GM21390 (cell line): ENCODE results near the gene TRAPPC8.
"Not testable (repeated sequence)": the region's sequence is repeated elsewhere in the genome, so short reads cannot be mapped to it uniquely, and the experiment has no call there.

Experiments used
- ATAC-seq: cut with Tn5 transposase; IDR thresholded peaks from one replicate; pipeline ENCODE4 v1.9.1; 2021; ENCODE audit not compliant: unreplicated experiment

TRAPPC8 gene

DNA sequence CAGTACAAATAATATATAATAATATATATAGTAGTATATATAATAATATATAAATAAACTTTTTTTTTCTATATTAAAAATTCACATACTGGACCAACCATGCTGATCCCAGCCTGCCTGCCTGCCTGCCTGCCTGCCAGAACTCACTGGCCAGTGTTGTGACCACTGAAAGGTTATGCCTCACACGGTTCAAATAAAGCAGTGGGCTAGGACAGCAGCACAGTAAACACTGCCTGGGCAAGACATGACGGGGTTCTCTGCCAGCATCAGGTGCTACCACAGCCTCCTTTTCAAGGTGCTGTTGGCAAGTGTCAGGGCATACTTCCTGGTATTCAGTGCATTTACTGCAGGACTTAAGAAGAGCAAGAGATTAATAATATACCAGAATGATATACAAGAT is 67.6 kb downstream of the TRAPPC8 start:
- ATAC-seq = no peak

DNA sequence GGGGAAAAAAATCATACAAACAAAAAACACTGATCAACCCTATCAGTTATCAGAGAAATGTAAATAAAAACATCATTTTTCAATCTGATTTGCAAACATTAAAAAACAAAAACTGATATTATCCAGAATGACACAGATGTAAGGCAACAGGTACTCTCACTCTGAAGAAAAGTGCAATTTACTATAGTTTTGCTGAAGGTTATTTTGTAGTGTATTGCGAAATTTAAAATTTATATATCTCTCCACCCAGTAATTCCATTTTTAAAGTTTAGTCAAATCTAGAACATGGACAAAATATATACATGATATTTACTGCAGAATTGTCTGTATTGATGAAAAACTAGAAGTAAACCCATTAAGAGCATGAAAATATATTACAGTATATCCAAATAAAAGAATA is 79.8 kb downstream of the TRAPPC8 start:
- ATAC-seq = no peak

- no peak for ATAC-seq
Measured at GRCh38 chr18:31860488-31860887, 82.4 kb downstream of the TRAPPC8 start.

- ATAC-seq = no peak
Measured at GRCh38 chr18:31857526-31858106, 85.3 kb downstream of the TRAPPC8 start.

DNA sequence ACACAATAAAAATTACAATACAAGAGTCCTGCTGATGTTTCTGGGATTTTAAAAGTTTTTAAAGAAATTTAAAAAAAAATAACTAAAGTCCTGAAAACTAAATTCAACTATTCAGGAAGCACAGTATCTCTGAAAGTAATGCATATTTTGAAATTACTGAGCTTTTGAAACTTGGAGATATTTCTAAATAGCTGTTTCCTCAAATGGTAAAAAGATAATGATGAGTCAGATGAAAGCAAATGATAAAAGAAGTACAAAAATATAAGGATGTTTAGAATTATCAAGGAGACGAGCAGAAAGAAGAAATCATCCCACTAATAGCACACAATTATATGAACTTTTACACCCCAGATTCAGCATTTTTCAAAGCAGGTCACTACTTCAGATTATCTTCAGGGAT is 92.1 kb downstream of the TRAPPC8 start:
- no peak for ATAC-seq

DNA sequence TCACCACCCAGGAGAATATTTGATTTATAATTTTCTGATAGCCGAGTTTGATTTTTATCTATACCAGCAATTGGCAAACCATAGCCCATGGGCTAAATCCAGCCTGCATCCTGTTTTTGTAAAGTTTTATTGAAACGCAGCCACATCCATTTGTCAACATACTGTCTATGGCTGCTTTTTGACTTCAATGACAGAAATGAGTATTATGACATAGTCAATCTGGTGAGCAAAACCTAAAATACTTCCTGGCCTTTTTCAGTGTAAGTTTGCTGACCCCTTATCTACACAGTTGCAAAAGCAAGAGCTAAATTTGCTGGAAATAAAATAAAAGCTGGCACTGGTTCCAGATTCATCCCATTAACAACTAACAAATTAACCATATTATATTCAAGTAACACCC is 102.4 kb downstream of the TRAPPC8 start:
- ATAC-seq = no peak

- no peak for ATAC-seq
Measured at GRCh38 chr18:31837879-31838278, 105.0 kb downstream of the TRAPPC8 start.

- ATAC-seq = no peak
Measured at GRCh38 chr18:31835528-31836133, 107.3 kb downstream of the TRAPPC8 start.

GRCh38 chr18:31831903-31832302 is 111.0 kb downstream of the TRAPPC8 start:
- no peak for ATAC-seq

DNA sequence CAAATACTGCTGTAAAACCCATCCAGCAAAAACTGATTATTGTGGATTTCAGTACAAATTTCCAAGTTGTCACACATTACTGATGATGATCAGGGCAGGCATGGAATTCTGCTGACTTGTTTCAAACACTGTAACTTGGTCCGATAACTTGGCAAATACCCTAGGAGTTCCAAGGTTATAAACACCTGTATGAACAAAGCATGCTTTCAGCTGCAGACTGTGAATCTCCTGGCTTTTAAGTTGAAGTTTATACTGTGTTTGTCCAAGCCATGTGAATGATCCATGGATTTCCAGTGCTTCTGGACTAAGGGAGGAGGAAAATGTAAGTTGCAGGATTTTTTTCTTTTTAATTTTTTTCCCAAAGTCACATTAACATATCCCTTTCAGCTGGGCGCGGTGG is 112.2 kb downstream of the TRAPPC8 start:
- ATAC-seq = no peak

DNA sequence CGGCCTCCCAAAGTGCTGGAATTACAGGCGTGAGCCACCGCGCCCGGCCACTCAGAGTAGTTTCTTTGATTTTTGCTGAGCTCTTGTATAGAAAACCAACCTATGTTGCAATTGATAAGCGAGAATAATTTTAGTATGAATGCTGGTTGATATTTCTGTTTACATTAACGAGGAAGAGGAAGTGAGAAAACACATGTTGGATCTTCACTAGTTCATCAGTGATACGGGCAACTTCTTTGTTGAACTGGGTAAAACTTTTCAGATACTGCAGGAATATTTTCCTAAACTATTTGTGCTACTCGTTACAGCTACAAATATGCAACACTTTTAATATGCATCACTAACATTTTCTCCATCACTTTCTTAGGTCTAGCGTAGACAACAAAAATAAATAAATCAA is 114.3 kb downstream of the TRAPPC8 start:
- ATAC-seq = no peak

- ATAC-seq = not testable (repeated sequence)
Measured at GRCh38 chr18:31826673-31827325, 116.1 kb downstream of the TRAPPC8 start.

DNA sequence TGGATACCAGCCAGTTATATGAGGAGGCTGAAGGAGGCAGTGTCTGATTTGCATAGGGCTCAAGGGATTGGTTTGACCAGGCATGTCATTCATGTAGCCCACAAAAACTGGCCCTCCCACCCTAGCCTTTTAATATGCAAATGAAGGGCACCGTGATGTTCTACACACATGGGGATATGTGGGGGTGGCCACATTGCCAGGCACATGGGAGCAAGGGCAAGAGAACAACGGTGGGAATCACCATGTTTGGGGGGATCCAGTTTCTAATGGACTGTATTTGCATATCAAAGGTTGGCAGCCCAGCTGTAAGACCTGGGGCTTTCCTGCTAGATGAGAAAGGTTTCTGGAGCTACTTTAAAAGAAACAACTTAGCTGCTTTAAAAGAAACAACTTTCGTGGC is 117.2 kb downstream of the TRAPPC8 start:
- no peak for ATAC-seq

GRCh38 chr18:31821545-31822171 is 121.3 kb downstream of the TRAPPC8 start:
- no peak for ATAC-seq

DNA sequence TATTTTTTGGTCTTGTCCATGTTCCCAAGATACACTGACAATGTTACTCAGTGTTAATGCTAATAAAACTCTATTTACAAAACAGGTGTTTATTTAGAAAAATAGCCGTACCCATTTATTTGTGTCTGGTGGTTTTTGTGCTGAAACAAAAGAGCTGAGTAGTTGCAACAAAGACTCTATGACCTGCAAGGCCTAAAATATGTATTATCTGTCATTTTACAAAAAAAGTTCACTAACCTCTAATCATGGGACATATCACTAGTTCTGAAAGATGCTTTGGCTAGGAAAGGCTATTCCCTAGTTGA is 123.1 kb downstream of the TRAPPC8 start:
- ATAC-seq = peak; percentile 19

- ATAC-seq = peak; percentile 87
Measured at GRCh38 chr18:31819106-31819924, 123.6 kb downstream of the TRAPPC8 start.

GRCh38 chr18:31814132-31814531 is 128.8 kb downstream of the TRAPPC8 start:
- no peak for ATAC-seq

GRCh38 chr18:31810336-31811130 is 132.4 kb downstream of the TRAPPC8 start:
- ATAC-seq = not testable (repeated sequence)

- not testable (repeated sequence) for ATAC-seq
Measured at GRCh38 chr18:31809049-31809448, 133.9 kb downstream of the TRAPPC8 start.

DNA sequence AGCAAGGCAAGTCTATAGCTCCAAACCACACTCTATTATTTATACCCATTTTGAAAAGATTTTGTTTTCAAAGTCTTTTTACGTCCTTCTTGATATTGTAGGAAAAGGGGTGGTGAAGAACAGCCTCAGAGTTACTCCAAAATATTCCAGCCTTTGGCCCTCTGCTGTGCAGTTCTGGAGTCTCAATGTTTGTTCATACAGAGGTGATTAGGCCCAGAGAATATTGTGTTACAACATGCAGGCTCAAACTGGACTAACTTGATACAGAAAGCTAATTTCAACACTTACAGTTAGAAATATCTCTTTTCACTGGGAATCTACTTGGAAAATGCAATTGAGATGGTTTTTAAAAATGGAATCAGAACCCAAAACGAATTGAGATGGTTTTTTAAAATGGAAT is 141.8 kb downstream of the TRAPPC8 start:
- ATAC-seq = no peak

GRCh38 chr18:31799257-31799656 is 143.7 kb downstream of the TRAPPC8 start:
- not testable (repeated sequence) for ATAC-seq
